ENCODE measurements around the gene RBMS3. TPM values are rescaled to one million over a fixed set of nuclear protein-coding genes. Genes with fewer than 3 reads are reported as not detected.

Gene RBMS3
- total RNA-seq, 2 experiments from 2014 or later, result 1.0 TPM; not detected in 1

GRCh38 chr3:30002797-30003196 lies 721.9 kb downstream of the RBMS3 start:
- CTCF ChIA-PET (ENCODE audit: unreplicated experiment), result no interaction called here
- no peak overlapping the region for H3K4me3 ChIP-seq (ENCODE audit: low read depth, low read length, poor library complexity, severe bottlenecking)
- no peak for DNase-seq (ENCODE audit: low spot score)
- no peaks in the 10 kb centered on the region for H3K36me3 ChIP-seq (ENCODE audit: insufficient read depth, low read length)
- TF ChIP-seq EZH2phosphoT487 (IDR thresholded peaks at IDR 0.05; ENCODE audit: borderline replicate concordance, low read depth, low read length) (no peak), CTCF (conservative IDR thresholded peaks at IDR 0.05; ENCODE audit: low read length) (no peak)
- no peak overlapping the region for H3K27ac ChIP-seq (ENCODE audit: low read depth, low read length, poor library complexity, severe bottlenecking)
- no peak overlapping the region for H2AFZ ChIP-seq (ENCODE audit: low read length)
- no TSS peak for BruUV-seq (replicated peaks)
- no peaks in the 10 kb centered on the region for H3K9me2 ChIP-seq (ENCODE audit: insufficient read depth, low read length)
- no peaks in the 10 kb centered on the region for H3K79me2 ChIP-seq (ENCODE audit: insufficient read depth, low read depth, low read length)
- H3K9me3 ChIP-seq (ENCODE audit: low read length), result no peaks in the 10 kb centered on the region
- H3K4me1 ChIP-seq (ENCODE audit: insufficient read depth, low read length, poor library complexity, severe bottlenecking), result no peaks in the 10 kb centered on the region
- H3K4me2 ChIP-seq (ENCODE audit: low read length), result no peak overlapping the region
- POLR2A ChIA-PET, result interaction anchor here (0.5 to 1.6 kb wide), 3 partner anchors 10 to 523 kb away, joined by 3 to 6 read pairs (median 3); no protein-coding TSS in a partner anchor
- intact Hi-C loops (cut with micrococcal nuclease; ENCODE audit: unreplicated experiment), result no loop called here
- no peaks in the 10 kb centered on the region for H4K20me1 ChIP-seq (ENCODE audit: insufficient read depth, low read length)

DNA sequence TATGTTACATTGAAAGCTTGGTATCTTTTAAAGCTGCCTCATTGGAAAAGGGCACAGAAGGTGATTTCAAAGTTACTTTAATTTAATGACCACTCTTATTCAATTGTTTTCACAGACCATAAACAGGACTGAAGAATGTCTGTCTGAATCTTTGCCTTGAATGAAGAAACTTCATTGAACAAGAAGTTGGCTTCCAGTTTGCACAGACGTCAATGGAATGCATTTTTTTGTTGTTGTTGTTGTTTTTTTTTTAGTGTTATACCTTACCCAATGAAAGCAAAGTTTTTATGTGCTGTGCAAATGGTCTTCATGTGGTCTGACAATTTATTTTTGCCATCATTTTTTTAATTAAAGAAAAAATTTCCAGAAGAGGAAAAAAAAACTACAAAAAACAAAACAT lies 722.9 kb downstream of the RBMS3 start:
- H4K20me1 ChIP-seq (ENCODE audit: insufficient read depth, low read length), result no peaks in the 10 kb centered on the region
- H3K4me3 ChIP-seq (ENCODE audit: low read depth, low read length, poor library complexity, severe bottlenecking), result no peak overlapping the region
- ChIA-PET POLR2A (interaction anchor here (1.6 kb wide), 1 partner anchor 9 kb away, joined by 6 read pairs; no protein-coding TSS in a partner anchor), CTCF (ENCODE audit: unreplicated experiment) (no interaction called here)
- no peaks in the 10 kb centered on the region for H3K79me2 ChIP-seq (ENCODE audit: insufficient read depth, low read depth, low read length)
- no peak overlapping the region for H3K27ac ChIP-seq (ENCODE audit: low read depth, low read length, poor library complexity, severe bottlenecking)
- H3K36me3 ChIP-seq (ENCODE audit: insufficient read depth, low read length), result no peaks in the 10 kb centered on the region
- TF ChIP-seq CTCF (conservative IDR thresholded peaks at IDR 0.05; ENCODE audit: low read length) (no peak), EZH2phosphoT487 (IDR thresholded peaks at IDR 0.05; ENCODE audit: borderline replicate concordance, low read depth, low read length) (no peak)
- H3K9me2 ChIP-seq (ENCODE audit: insufficient read depth, low read length), result no peaks in the 10 kb centered on the region
- H3K4me2 ChIP-seq (ENCODE audit: low read length), result no peak overlapping the region
- DNase-seq (ENCODE audit: low spot score), result no peak
- no peak overlapping the region for H2AFZ ChIP-seq (ENCODE audit: low read length)
- H3K9me3 ChIP-seq (ENCODE audit: low read length), result no peaks in the 10 kb centered on the region
- intact Hi-C loops (cut with micrococcal nuclease; ENCODE audit: unreplicated experiment), result no loop called here
- H3K4me1 ChIP-seq (ENCODE audit: insufficient read depth, low read length, poor library complexity, severe bottlenecking), result no peaks in the 10 kb centered on the region
- no TSS peak for BruUV-seq (replicated peaks)

DNA sequence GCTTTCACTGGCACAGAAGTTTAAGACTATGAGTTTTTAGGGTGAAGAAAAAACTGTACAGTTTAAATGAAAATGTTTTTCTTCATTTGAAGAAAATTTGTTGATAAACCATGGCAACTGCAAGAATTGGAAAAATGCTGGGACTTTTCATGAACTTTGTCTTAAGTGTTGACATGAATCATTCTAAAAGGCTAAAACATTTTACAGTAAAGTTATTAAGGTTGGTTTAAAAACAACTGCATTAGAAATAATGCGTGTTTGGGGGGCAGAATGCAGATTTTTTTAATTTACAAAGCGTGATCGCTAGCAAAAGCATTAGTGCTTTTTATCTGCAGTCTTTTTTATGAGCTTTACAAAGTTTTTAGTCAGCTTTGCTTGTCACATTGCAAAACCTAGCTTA lies 723.6 kb downstream of the RBMS3 start:
- Histone ChIP-seq H3K4me1 (ENCODE audit: insufficient read depth, low read length, poor library complexity, severe bottlenecking) (no peaks in the 10 kb centered on the region), H2AFZ (ENCODE audit: low read length) (no peak overlapping the region), H3K36me3 (ENCODE audit: insufficient read depth, low read length) (no peaks in the 10 kb centered on the region), H3K79me2 (ENCODE audit: insufficient read depth, low read depth, low read length) (no peaks in the 10 kb centered on the region), H3K9me2 (ENCODE audit: insufficient read depth, low read length) (no peaks in the 10 kb centered on the region), H3K9me3 (ENCODE audit: low read length) (no peaks in the 10 kb centered on the region), H3K27ac (ENCODE audit: low read depth, low read length, poor library complexity, severe bottlenecking) (no peak overlapping the region), H3K4me3 (ENCODE audit: low read depth, low read length, poor library complexity, severe bottlenecking) (no peak overlapping the region), H3K4me2 (ENCODE audit: low read length) (no peak overlapping the region), H4K20me1 (ENCODE audit: insufficient read depth, low read length) (no peaks in the 10 kb centered on the region)
- DNase-seq (ENCODE audit: low spot score), result no peak
- ChIA-PET POLR2A (interaction anchor here (1.6 kb wide), 1 partner anchor 8 kb away, joined by 6 read pairs; no protein-coding TSS in a partner anchor), CTCF (ENCODE audit: unreplicated experiment) (no interaction called here)
- intact Hi-C loops (cut with micrococcal nuclease; ENCODE audit: unreplicated experiment), result no loop called here
- no TSS peak for BruUV-seq (replicated peaks)
- no peak for TF ChIP-seq EZH2phosphoT487 (IDR thresholded peaks at IDR 0.05; ENCODE audit: borderline replicate concordance, low read depth, low read length)

Data from OCI-LY7 (cell line).